Aorta (tissue), 4 donors: Measurements from ENCODE around the gene OR11H6. TPM values are rescaled to one million over a fixed set of nuclear protein-coding genes. Genes with fewer than 3 reads are reported as not detected.

Source experiments
- polyA plus RNA-seq, 2 donors: library from polyadenylated mRNA; stranded (reverse); fragments of 200-250 nt; gene quantifications; one replicate each; pipeline ENCODE4 v1.2.3, GENCODE V29; 2013
- total RNA-seq, 2 donors: library from RNA; stranded (reverse); fragmentation: NEBNext Ultra II Directional; extraction: Animal tissue kit (Norgen Biotek cat#: 25700); gene quantifications; one replicate each; pipeline ENCODE4 v1.2.1, GENCODE V29; 2021
- donor health status: healthy with polysubstance abuse.
- donor health status: Bipolar disorder and iron deficiency.
- donor health status: DM: no; HTN: no; CAD: no.
- donor health status: DM: yes; HTN: yes; CAD: no.

The OR11H6 gene
- total and polyA plus RNA-seq, 4 donors, result not detected

Other genes starting within 250 kb of the OR11H6 start
- gene OR4K15, start 248.1 kb upstream of the OR11H6 start, total RNA-seq, result not detected
- not detected for gene OR4K15, start 248.1 kb upstream of the OR11H6 start, polyA plus RNA-seq
- gene OR4Q2, start 221.5 kb upstream of the OR11H6 start, total RNA-seq, result not detected
- not detected for gene OR4Q2, start 221.5 kb upstream of the OR11H6 start, polyA plus RNA-seq
- not detected for gene OR4K14, start 204.4 kb upstream of the OR11H6 start, total RNA-seq
- gene OR4K14, start 204.4 kb upstream of the OR11H6 start, polyA plus RNA-seq, result not detected
- not detected for gene OR4K13, start 187.7 kb upstream of the OR11H6 start, total RNA-seq
- gene OR4K13, start 187.7 kb upstream of the OR11H6 start, polyA plus RNA-seq, result not detected
- gene OR4L1, start 163.7 kb upstream of the OR11H6 start, total RNA-seq, result not detected
- not detected for gene OR4L1, start 163.7 kb upstream of the OR11H6 start, polyA plus RNA-seq
- gene OR4K17, start 113.0 kb upstream of the OR11H6 start, total RNA-seq, result not detected
- not detected for gene OR4K17, start 113.0 kb upstream of the OR11H6 start, polyA plus RNA-seq
- not detected for gene OR4N5, start 84.9 kb upstream of the OR11H6 start, total RNA-seq
- not detected for gene OR4N5, start 84.9 kb upstream of the OR11H6 start, polyA plus RNA-seq
- not detected for gene OR11G2, start 32.8 kb upstream of the OR11H6 start, total RNA-seq
- not detected for gene OR11G2, start 32.8 kb upstream of the OR11H6 start, polyA plus RNA-seq
- not detected for gene OR11H7, start 5.3 kb downstream of the OR11H6 start, total RNA-seq
- not detected for gene OR11H7, start 5.3 kb downstream of the OR11H6 start, polyA plus RNA-seq
- not detected for gene OR11H4, start 15.6 kb downstream of the OR11H6 start, total RNA-seq
- not detected for gene OR11H4, start 15.6 kb downstream of the OR11H6 start, polyA plus RNA-seq
- gene TTC5, start 82.2 kb downstream of the OR11H6 start, total RNA-seq, result 10 to 100 TPM; 12.0 to 15.4 TPM
- gene TTC5, start 82.2 kb downstream of the OR11H6 start, polyA plus RNA-seq, result 1 to 10 TPM; 3.0 to 4.3 TPM
- 10 to 100 TPM; 34.6 to 50.9 TPM for gene CCNB1IP1, start 109.6 kb downstream of the OR11H6 start, total RNA-seq
- gene CCNB1IP1, start 109.6 kb downstream of the OR11H6 start, polyA plus RNA-seq, result 10 to 100 TPM; 65.5 to 75.4 TPM
- 10 to 100 TPM; 13.4 to 19.5 TPM for gene PARP2, start 119.9 kb downstream of the OR11H6 start, total RNA-seq
- 10 to 100 TPM; 13.4 to 21.4 TPM for gene PARP2, start 119.9 kb downstream of the OR11H6 start, polyA plus RNA-seq
- gene TEP1, start 189.8 kb downstream of the OR11H6 start, total RNA-seq, result 10 to 100 TPM; 49.0 to 62.4 TPM
- 10 to 100 TPM; 10.3 to 28.2 TPM for gene TEP1, start 189.8 kb downstream of the OR11H6 start, polyA plus RNA-seq
- gene KLHL33, start 212.5 kb downstream of the OR11H6 start, total RNA-seq, result 1 to 10 TPM in 1 of 2 donors, under 1 TPM in 1; 0.39 to 1.3 TPM
- gene KLHL33, start 212.5 kb downstream of the OR11H6 start, polyA plus RNA-seq, result under 1 TPM; 0.25 to 0.41 TPM
- gene OSGEP, start 231.1 kb downstream of the OR11H6 start, total RNA-seq, result 10 to 100 TPM; 27.5 to 40.0 TPM
- gene OSGEP, start 231.1 kb downstream of the OR11H6 start, polyA plus RNA-seq, result 10 to 100 TPM; 14.9 to 82.1 TPM
- 10 to 100 TPM; 51.1 to 66.0 TPM for gene APEX1, start 231.5 kb downstream of the OR11H6 start, total RNA-seq
- 100 to 1,000 TPM in 1 of 2 donors, 10 to 100 TPM in 1; 84.8 to 122 TPM for gene APEX1, start 231.5 kb downstream of the OR11H6 start, polyA plus RNA-seq
- gene PIP4P1, start 237.7 kb downstream of the OR11H6 start, total RNA-seq, result 10 to 100 TPM; 25.9 to 27.6 TPM
- gene PIP4P1, start 237.7 kb downstream of the OR11H6 start, polyA plus RNA-seq, result 10 to 100 TPM; 15.8 to 42.7 TPM
- 10 to 100 TPM; 46.2 to 54.1 TPM for gene PNP, start 245.7 kb downstream of the OR11H6 start, total RNA-seq
- gene PNP, start 245.7 kb downstream of the OR11H6 start, polyA plus RNA-seq, result 10 to 100 TPM; 21.9 to 56.5 TPM